Glomerular visceral epithelial cell (primary cell): Measurements from ENCODE around the gene CLEC12A.
"Not testable (repeated sequence)": the region's sequence is repeated elsewhere in the genome, so short reads cannot be mapped to it uniquely, and the experiment has no call there.

Experiments used
- DNase-seq: peaks from one replicate; pipeline ENCODE4 v3.0.0-alpha.2; 2016; ENCODE audit errors: extremely low spot score

CLEC12A gene

DNA sequence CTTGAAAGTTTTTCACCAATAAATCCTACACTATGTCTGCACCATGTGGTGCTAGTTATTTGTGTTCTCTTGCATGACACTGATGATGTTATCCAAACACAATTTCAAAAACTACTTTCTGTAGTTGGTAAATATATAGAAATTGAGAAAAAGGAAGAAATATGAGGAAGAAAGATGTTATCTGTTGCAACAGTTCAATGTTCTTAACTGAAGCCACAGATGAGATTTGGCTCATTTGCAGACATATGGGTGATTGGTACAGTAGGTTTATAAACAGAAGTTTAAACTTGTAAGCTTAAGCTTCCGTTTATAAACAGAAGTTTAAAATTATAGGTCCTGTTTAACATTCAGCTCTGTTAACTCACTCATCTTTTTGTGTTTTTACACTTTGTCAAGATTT lies at the start of gene CLEC12A:
Gene CLEC12A, plus strand, starts transcription at position 229 of the 400 bp plus-strand sequence. CDS start 188 bp downstream, outside the sequence.
- no peak for DNase-seq

DNA sequence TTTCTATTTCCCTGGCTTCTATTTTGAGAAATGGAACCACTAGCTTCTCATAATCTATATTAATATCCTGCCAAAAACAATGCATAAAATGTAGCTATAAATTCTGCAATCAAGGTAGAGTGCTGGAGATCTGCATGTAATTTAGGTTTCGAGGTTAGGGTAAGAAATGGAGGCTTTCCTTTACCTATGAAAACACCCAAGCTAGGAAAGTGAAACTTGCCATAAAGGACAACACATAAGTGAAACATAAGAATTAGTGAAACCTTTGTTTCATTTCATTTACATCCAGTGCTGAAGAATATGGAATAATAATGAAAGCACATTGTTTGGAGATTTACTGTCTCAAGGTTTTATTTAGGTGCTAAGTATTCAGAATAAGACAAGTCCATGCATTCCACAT lies 48.8 kb upstream of the CLEC12A start:
- DNase-seq: no peak

- DNase-seq: peak; percentile 11
These were observed 45.4 kb upstream of the CLEC12A start for GRCh38 chr12:9925705-9926393.

DNA sequence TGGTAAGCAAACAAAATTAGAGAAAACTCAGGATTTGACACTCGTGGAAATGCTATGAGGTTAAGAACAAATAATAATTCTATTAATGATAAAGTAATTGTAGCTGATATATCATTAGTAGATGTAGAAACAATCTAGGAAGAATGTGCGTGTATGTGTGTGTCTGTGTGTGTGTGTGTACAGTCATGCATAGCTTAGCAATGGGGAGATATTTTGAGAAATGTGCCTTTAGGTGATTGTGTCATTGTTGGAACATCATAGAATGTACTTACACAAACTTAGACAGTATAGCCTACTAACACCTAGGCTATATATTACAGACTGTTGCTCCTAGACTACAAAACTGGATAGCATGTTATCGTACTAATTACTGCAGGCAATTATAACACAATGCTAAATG lies 44.3 kb upstream of the CLEC12A start:
- no peak for DNase-seq

DNA sequence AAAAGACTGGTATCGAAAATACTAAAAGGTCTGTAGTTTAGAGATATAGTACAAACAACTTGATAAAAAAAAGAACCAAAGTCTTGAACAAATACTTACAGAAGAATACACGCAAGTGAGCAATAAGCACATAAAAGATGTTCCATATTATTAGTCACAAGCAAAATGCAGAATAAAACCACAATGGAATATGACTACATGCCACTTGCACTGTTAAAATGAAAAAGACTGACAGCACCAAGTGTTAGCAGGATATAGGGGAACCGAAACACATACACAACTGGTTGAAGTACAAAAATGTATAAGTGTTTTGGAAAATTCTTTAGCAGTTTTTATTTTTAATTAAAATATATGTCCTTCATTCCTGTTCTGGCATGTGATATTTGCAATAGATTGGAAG lies 42.6 kb upstream of the CLEC12A start:
- no peak for DNase-seq

DNA sequence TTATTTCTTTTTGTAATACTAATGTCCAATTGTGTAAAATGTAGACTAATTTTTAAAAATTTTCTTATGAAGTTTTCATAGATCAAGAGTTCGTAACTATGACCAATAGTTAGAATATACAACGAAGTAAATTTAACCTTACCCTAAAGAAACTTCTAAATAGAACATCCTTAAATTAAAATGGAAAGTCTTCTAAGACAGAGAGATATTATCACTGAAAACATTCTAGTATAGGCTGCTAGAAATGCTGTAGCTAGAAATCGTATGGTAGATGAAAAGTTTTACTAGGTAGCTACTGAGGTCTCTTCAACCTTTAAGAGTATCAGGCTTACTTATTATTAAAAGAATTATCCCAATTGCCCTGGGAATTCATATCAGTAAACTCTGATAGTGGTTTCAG lies 40.0 kb upstream of the CLEC12A start:
- DNase-seq: no peak

DNA sequence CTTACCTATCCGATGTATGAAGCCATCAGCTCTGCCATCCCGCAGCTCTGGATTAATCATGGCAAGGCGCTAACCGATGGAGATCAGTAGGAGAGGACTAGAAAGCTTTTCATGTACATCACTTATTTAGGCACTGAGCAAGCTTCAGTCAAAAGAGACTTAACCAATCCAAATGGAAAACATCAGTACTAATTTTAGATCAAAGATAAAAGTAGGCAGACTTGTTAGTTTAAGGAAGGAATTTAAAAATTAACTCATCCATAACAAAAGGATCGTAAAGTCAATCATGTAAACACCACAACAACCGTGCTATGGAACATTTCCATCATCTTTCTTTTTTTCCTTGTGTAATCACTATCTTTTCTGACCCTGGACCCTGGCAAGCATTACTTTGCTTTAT lies 38.9 kb upstream of the CLEC12A start, which contains the start of gene CLEC2A:
Gene CLEC2A, minus strand, starts transcription at position 101 of the 400 bp plus-strand sequence. Its CDS starts 41 bp downstream, at position 60.
- no peak for DNase-seq

DNA sequence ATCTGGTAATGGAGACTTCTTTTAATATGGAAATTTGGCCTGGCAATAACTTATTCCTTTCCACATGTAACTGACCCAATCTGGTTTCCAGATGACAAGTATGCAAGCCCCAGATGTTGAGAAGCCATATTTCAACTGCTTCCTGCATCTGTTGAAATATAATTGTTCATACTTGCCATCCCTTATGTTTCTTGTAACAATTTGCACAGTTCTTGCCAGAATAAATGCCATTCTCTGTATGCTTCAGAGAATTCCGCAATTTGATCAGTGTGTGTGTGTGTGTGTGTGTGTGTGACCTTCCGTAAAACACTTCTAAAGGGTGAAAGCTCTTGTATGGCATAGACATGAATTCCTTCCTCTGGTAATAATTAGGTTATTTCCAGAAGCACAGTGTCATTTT lies 37.3 kb upstream of the CLEC12A start:
- DNase-seq: no peak

DNA sequence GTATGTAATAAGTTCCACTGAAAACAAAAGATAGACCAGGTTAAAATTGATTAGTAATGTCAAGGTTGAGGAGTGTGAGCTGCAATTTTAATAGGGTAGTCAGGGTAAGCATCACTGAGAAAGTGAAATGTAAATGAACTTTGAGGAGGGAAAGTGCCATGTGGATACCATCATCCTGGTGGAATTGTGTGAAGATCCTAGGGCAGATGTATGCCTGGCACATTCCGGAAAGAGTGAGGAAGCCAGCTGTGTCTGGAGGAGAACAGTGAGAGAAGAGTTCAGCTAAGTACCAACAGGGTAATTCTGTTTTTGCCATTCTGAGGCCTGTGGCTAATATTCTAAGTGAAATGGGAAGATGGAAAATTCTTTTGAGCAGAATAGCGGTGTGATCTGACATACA lies 36.2 kb upstream of the CLEC12A start:
- no peak for DNase-seq

- no peak for DNase-seq
These were observed 34.6 kb upstream of the CLEC12A start for GRCh38 chr12:9936591-9936990.

DNA sequence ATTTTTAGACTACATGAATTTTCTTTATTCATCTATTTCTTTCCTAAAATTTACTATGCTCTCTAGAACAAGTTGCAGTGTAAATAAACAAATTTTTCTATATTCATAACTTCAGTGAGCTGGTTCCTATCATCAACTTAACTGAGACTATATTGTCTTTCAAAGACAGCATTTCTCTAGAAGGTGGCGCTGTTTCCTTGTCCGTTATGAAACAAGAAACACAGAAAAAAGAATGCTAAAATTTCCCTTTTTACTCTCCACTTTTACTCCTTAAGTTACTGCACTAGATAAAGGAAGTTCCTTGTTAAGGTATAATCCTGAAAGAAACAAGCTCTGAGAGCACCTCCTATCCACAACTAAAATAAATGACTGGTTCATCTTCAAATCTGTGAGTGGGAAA lies 30.8 kb upstream of the CLEC12A start:
- no peak for DNase-seq

DNA sequence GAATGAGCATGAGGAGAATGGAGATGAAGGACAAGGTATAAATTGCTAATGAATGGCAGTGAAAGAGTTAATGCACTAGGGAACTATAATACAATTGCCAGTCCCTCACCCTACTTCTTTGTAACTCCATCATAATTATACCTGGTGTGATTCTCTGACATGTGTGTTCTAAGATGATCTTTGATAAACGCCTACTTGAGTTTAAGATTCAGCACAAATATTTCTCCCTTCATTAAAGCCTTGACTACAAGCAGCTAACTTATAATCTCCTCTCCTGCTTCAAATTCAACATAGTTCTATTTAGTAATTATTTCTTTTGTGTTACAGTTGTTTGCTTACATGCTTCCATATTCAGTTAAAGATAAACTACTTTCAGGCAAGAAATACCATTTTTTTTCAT lies 29.4 kb upstream of the CLEC12A start:
- no peak for DNase-seq

GRCh38 chr12:9943240-9943639 lies 28.0 kb upstream of the CLEC12A start:
- DNase-seq: no peak

- no peak for DNase-seq
These were observed 26.8 kb upstream of the CLEC12A start for GRCh38 chr12:9944391-9944790.

GRCh38 chr12:9947674-9948073 lies 23.5 kb upstream of the CLEC12A start:
- no peak for DNase-seq

GRCh38 chr12:9948606-9949296 lies 22.5 kb upstream of the CLEC12A start:
- no peak for DNase-seq

DNA sequence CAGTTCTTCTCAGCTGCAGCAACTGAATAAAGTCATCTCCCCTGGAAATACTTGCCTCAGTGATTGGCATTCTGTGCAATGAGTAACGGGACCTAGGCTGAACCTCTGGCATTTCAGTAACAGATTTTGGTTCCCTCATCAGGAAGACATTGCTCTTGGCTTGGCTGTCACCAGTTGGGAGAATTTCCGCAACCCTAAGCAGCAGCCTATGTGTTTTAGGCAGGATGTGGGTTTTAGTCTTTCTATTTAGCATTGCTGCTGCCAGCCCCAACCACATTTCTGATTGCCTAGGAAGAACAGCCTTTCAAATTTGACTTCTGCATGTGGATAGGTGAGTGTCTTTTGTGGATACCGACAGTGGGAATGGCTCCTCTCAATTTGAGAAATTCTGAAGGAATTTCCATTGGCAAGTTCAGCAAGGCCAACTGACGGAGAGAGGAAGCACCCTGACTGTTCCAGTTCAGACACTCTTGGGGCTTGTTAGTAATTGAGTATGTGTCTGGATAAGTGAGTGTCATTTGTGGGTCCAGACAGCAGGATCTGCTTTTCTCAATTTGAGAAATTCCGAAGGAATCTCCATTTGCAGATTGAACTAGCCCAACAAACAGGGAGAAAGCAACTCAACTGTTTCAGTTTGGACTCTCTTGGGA lies 20.1 kb upstream of the CLEC12A start:
- DNase-seq: no peak

GRCh38 chr12:9952954-9953729 lies 18.1 kb upstream of the CLEC12A start:
- not testable (repeated sequence) for DNase-seq

DNA sequence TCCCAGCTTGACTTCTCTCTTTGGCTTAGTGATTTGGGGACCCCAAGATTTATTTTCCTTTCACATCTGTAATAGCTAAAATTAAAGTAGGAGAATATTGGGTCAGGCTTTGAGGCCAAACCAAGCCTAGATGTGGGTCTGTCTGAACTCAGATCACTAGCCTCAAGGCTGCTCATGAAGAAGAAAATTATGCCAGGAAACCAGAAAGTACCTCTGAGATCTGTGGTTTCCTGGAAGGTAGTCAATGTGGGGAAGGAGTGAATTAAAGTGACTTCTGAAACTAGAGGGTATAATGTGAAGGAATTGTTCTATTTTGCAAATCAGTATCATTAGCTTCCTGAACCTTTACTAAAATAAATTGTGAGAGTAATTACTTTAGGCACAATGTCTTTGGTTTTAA lies 13.4 kb upstream of the CLEC12A start:
- no peak for DNase-seq

GRCh38 chr12:9960590-9960989 lies 10.6 kb upstream of the CLEC12A start:
- no peak for DNase-seq

DNA sequence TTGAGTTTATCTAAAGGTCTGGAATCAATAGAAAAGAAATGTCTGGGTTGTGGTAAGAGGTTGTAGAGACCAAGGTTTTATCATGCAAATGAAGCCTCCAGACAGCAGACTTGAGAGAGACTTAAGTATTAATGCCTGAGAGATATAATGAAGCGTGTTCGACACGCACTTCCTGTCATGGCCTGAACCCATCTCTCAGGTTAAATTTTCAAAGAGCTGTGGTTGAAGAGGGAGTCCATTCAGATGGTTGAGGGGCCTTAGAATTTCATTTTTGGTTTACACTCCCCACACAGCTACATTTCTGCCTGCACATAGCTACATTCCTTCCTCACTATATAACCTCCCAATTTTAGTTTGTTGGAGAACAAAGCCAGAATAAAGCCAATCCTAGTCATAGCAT lies 10.1 kb upstream of the CLEC12A start:
- DNase-seq: no peak

GRCh38 chr12:9961901-9962300 lies 9.3 kb upstream of the CLEC12A start:
- DNase-seq: no peak
